HG03354 (cell line): Measurements from ENCODE around the gene DDC.

Experiments used
- ATAC-seq: cut with Tn5 transposase; IDR thresholded peaks from one replicate; pipeline ENCODE4 v1.9.1; 2021; ENCODE audit warnings: mild to moderate bottlenecking; ENCODE audit not compliant: unreplicated experiment, poor library complexity, severe bottlenecking

The DDC gene

GRCh38 chr7:50495746-50496145 lies 69.5 kb downstream of the DDC start:
- ATAC-seq: no peak

DNA sequence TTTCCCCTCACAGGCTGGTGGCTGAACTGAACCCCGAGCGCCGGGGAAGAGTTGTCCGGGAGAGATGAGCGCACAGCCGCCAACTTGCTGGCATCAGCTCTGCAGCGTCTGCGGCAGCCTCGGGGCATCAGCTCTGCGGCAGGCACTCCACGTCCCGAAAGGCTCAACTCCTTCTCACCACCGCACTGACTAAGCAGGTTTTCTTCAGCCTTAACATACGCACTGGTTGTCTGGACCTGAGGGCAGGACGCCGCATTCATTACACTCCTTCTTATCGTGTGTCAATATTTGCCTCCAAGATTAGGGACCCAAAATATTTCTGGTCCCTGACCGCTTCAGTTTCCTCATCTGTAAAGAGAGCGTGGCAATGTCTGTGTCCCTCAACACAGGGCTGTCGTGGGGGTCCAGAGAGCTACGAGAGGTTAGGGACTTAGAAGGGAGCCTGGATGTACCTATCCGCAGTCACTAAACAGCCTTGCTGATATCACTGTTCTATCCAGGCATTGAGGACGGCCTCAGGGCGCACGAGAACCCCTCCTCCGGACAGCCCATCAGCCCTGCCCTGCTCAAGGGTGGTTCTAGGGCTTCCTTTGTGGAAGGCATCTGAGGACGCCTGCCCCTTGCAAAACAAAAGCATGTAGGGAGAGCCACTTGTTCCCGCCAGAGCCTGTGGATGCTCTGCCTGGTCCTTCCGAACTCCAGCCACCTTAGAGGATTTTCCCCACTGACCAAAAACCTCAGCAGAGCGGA lies 72.3 kb downstream of the DDC start:
- no peak for ATAC-seq

- no peak for ATAC-seq
These were observed 73.3 kb downstream of the DDC start for GRCh38 chr7:50491943-50492342.

GRCh38 chr7:50491209-50491608 lies 74.0 kb downstream of the DDC start:
- ATAC-seq: no peak

DNA sequence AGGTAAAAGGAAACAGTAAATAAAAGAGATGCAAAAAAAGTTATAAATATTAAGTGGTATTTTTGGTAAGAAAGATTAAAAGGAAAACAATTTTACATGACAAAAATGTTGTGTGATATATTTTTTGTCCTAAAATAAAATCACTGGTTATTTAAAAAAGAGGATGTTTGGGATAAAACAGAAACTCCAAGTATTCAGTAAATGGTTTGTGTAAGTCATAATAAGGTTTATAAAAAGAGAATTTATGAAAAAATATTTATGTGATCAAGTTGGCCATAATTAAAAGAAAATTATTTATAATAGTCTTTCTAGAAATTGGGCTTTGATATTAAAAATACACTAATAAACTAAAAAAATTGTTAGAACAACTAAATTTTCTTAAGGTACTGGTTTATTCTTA lies 76.8 kb downstream of the DDC start:
- no peak for ATAC-seq

GRCh38 chr7:50486512-50486911 lies 78.7 kb downstream of the DDC start:
- ATAC-seq: no peak

- no peak for ATAC-seq
These were observed 83.3 kb downstream of the DDC start for GRCh38 chr7:50481867-50482266.

GRCh38 chr7:50480797-50481196 lies 84.4 kb downstream of the DDC start:
- no peak for ATAC-seq

DNA sequence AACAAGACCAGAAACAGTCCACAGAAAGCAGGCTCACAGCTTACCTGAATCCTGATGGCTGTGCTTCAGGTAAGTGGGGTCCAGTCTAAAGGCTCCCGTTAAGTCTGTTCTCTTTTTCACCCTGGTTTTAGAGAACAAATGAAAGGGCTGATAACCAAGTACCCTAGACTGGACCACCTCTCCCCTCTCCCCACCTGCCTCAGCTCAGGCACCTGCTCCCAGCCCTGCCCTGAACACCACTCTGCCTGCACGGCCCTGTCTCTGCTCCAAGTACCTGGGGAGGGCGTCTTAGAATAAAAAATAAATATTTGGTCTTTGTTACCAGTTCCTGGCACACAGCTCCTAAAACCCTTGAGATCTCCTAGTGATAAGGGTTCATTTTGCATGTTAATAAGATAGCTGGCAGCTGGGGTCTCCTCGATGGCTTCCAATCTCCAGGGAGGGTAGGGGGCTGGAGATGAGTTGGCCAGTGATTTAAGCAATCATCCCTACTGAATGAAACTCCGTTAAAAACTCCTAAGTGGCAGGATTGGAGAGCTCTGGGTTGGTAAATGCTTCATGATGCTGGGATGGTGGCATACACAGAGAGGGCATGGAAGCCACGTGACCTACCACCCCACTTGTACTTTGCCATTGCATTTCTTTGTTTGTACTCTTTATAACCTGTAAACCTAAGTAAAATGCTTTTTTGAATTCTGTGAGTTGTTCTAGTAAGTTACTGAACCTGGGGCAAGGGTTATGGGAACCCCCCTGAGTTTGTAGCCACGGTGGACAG lies 85.3 kb downstream of the DDC start:
- ATAC-seq: no peak

DNA sequence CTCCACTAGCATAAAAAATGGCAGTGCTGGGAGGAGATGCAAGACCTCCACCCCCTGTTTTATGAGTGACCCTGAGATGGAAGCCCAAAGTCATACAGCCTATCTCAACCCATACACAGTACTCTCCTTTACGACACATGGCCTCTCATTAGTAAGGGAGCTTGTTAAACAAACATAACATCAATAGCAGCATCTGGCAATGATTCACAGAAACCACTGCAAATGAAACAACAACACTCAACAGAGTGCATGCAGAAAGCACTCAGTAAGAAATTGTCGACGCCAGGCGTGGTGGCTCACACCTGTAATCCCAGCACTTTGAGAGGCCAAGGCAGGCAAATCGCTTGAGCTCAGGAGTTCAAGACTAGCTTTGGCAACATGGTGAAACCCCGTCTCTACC lies 87.6 kb downstream of the DDC start:
- ATAC-seq: no peak

DNA sequence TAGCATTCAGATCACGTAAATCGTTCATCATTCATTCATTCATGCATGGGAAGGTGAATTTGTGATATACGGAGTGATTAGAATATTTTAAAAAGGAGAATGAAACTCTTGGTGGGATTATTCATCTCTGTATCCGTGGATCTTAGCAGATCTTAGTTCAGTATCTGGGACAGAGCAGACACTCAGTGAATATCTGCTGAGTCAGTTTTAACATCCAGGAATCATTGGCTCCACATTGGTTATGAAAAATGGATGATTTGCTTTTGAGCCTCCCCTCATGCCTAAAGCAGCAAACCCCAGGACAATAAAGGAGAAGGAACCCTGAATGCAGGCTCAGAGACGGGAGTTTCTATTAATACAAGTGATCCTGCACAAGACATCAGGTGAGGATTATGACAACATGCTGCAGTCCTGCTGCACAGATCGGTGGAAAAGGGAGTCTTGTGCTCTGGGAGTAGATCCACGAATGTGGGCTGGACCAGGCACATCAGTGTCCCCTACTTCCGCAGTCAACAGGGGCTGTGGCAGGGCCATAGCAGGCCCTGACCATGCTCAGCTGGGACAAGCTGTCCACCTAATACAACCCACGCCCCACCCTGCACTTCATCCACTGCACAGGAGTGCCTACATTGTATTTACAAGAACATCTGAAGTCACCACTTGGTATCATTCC lies 88.1 kb downstream of the DDC start:
- no peak for ATAC-seq

DNA sequence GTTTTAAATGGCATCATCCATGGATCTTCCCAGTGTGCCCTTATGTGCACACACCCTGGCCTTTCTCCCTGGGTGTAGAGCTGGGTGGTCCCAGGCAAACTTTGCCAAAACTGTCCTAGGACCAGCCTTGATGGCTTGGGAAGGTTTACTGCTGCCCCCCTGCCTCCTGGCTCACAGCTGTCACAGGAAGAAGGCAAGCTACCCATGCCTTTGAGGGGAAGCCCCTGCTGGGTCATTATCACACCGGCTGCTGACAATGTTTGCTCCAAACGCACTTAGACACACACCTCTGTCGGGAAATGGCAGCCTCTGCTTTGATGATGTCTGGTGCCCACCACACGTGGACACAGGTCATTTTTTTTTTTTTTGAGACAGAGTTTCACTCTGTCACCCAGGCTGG lies 89.9 kb downstream of the DDC start:
- peak; percentile 58 for ATAC-seq

GRCh38 chr7:50474382-50475160 lies 90.6 kb downstream of the DDC start:
- no peak for ATAC-seq

DNA sequence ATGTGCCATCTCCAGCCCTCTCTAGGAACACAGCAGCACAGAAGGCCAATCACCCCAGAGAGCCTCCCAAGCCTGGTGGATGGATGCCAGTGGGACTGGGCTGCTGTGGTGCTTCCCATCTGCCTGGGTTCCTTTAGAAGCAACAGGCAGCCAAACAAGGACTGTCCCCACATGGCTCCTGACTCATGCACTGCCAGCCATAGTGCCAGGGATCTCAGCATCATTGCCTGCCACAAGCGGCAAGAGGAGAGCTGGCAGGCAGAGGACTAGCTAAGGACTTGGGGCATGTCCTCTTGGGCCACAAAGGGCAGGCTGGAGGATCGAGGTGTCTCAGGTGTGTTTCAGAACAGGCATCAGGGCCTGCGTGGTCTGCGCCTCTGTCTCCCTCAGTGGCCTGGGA lies 91.7 kb downstream of the DDC start:
- no peak for ATAC-seq

DNA sequence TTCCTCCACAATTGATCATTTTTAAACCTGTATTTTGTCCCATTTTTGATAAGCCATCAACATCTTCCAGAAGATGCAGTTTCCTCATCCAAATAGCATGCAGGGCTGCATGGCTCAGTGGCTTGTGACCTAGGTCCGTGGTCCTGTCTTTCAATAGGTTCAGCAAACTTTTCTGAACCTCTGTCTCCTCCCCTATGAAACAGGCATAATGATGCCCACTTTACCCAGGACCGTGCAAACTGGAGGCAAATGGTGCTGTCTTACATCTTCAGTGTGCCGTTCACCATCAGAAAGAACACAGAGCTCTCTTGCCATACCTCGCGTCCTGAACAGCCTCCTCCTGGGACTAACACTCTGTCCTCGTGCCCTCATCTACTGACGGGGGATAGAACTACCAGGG lies 92.8 kb downstream of the DDC start:
- ATAC-seq: no peak

- no peak for ATAC-seq
These were observed 93.2 kb downstream of the DDC start for GRCh38 chr7:50471970-50472369.

DNA sequence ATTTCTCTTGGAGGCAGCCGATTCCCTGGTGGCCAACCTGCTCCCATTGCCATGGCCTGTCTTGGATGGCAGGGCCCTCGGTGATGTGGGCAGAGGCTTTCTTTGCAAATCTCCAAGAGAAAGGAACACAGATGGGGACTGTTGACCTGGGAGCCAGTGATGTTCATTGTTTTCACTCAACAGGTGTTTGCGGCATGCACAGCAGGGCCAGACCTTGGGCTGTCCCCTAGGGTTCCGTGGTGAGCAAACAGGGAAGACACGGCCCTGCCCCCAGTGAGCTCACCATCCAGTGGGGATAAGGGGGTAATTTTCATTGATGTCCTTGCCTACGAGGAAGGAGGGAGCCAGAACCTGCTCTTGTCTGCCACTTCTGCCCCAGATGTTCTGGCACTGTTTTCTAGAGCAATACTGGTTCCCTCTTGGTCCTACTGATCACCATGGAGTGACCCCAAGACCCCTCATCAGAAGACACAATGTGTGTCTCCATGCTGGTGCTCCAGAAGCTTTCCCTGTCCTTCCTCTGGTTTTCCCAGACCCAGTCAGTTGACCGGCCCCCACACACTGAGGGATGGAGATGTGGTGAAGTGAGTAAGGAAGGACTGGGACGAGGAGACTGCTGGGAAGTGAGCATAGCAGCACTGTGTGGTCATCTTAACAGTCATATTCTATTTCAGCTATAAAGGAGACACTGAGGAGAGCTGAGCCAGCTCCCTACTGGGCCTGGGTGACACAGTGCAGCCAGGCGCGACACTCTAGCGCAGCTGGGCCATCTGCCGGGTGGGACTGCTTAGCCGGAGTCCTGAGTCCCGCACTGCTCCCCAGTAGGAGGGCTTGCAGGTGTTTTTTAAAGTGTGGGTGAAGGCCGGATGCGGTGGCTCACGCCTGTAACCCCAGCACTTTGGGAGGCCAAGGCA lies 94.7 kb downstream of the DDC start:
- ATAC-seq: peak; percentile 32

DNA sequence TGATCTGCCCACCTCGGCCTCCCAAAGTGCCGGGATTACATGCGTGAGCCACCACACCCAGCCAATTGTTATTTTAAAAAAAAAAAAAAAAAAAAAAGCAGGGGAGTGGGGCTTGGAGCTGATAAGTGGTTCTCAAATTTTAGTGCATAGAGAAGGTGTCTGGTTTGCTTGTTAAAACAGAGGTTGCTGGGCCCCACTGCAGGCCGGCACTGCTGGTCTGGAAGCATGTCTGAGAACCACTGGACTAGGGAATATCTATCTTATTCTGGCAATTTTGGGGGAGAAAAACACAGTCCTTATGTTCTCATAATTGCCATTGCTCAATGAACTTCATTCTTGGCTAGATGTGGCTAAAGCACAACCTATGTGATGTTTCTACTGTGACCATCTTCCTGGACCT lies 96.0 kb downstream of the DDC start:
- ATAC-seq: no peak
